ENCODE data around the gene GAN.

GAN gene

DNA sequence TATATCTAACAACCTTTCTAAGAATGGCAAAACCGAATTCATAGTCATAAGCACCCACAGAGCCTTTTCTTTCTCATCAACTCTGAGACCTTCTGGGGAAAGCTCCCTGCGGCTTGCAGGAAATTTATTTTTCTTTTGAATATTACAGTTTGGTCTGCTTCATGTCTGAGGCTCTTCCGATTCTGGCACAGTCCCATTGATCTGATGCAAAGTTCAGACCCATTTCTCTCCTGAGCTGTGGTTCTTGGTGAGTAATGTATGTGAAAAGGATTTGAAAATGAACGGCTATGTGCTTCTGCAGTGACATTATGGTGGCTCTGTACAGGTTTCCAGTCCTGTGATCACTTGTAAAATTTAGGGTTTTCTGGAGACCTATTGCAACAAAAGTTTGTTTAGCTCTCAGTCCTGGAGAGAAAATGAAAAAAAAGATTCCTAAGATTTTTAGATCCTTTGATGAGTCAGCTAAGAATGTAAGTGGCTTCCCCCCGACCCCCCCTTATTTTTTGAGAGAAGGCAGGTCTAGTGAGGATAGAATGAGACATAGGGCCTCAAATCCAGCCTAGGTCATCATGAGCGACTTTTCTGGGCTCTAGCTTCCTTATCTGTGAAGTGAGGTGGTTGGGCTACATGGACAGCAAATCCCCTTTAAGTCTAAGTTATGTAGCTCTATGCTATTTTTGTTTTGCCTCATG is 4.6 kb downstream of the GAN start:
- H3K27ac ChIP-seq (ENCODE audit: extremely low read depth, low read depth, low read length) = no peak overlapping the region

GRCh38 chr16:81321039-81321438 is 6.3 kb downstream of the GAN start:
- Histone ChIP-seq H3K36me3 (ENCODE audit: control insufficient read depth in 2 of 2, insufficient read depth in 1 of 2, low read length in 2 of 2) (no peaks in the 10 kb centered on the region), H3K27ac (ENCODE audit: extremely low read depth, low read depth, low read length) (no peak overlapping the region), H3K4me1 (ENCODE audit: control insufficient read depth, insufficient read depth, low read length) (peaks cover 15% of the 10 kb centered on the region), H3K4me3 (ENCODE audit: low read depth, low read length) (no peak overlapping the region), H3K9me3 (ENCODE audit: control insufficient read depth, insufficient read depth, low read depth, low read length) (no peaks in the 10 kb centered on the region)
- TF ChIP-seq ZSCAN18 (tag by site-specific recombination; IDR thresholded peaks at IDR 0.05) (no peak), BCL11A (tag by site-specific recombination; IDR thresholded peaks at IDR 0.05; ENCODE audit: low read depth) (no peak), OSR2 (tag by site-specific recombination; IDR thresholded peaks at IDR 0.05) (0 out of 2 replicates have a peak, but pooled peaks have one; percentile 26), ZNF670 (tag by site-specific recombination; IDR thresholded peaks at IDR 0.05; ENCODE audit: low read depth) (no peak), ZNF184 (tag by site-specific recombination; IDR thresholded peaks at IDR 0.05) (no peak)
- TF ChIP-seq, protein P1, sequence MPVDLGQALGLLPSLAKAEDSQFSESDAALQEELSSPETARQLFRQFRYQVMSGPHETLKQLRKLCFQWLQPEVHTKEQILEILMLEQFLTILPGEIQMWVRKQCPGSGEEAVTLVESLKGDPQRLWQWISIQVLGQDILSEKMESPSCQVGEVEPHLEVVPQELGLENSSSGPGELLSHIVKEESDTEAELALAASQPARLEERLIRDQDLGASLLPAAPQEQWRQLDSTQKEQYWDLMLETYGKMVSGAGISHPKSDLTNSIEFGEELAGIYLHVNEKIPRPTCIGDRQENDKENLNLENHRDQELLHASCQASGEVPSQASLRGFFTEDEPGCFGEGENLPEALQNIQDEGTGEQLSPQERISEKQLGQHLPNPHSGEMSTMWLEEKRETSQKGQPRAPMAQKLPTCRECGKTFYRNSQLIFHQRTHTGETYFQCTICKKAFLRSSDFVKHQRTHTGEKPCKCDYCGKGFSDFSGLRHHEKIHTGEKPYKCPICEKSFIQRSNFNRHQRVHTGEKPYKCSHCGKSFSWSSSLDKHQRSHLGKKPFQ (tag by site-specific recombination; IDR thresholded peaks at IDR 0.05) = no peak
- CTCF ChIA-PET = interaction anchor here (0.5 kb wide), 1 partner anchor 46 kb away, joined by 3 read pairs; no protein-coding TSS in a partner anchor
- POLR2A ChIA-PET = no interaction called here

More for the DNA sequence above, 4.6 kb downstream of the GAN start:
- Histone ChIP-seq H3K9me3 (ENCODE audit: control insufficient read depth, insufficient read depth, low read depth, low read length) (no peaks in the 10 kb centered on the region), H3K36me3 (ENCODE audit: control insufficient read depth in 2 of 2, insufficient read depth in 1 of 2, low read length in 2 of 2) (no peaks in the 10 kb centered on the region), H3K4me1 (ENCODE audit: control insufficient read depth, insufficient read depth, low read length) (peaks cover 15% of the 10 kb centered on the region), H3K4me3 (ENCODE audit: low read depth, low read length) (no peak overlapping the region)
- TF ChIP-seq, protein P2, sequence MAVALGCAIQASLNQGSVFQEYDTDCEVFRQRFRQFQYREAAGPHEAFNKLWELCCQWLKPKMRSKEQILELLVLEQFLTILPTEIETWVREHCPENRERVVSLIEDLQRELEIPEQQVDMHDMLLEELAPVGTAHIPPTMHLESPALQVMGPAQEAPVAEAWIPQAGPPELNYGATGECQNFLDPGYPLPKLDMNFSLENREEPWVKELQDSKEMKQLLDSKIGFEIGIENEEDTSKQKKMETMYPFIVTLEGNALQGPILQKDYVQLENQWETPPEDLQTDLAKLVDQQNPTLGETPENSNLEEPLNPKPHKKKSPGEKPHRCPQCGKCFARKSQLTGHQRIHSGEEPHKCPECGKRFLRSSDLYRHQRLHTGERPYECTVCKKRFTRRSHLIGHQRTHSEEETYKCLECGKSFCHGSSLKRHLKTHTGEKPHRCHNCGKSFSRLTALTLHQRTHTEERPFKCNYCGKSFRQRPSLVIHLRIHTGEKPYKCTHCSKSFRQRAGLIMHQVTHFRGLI (tag by site-specific recombination; IDR thresholded peaks at IDR 0.05) = 0 out of 2 replicates have a peak, but pooled peaks have one; percentile 45
- peak; percentile 60 for TF ChIP-seq ZBTB17 (tag by site-specific recombination; IDR thresholded peaks at IDR 0.05)
- TF ChIP-seq, protein P3, sequence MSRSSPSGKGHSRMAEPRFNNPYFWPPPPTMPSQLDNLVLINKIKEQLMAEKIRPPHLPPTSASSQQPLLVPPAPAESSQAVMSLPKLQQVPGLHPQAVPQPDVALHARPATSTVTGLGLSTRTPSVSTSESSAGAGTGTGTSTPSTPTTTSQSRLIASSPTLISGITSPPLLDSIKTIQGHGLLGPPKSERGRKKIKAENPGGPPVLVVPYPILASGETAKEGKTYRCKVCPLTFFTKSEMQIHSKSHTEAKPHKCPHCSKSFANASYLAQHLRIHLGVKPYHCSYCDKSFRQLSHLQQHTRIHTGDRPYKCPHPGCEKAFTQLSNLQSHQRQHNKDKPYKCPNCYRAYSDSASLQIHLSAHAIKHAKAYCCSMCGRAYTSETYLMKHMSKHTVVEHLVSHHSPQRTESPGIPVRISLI (tag by site-specific recombination; IDR thresholded peaks at IDR 0.05) = no peak
- no peak for TF ChIP-seq ZNF548 (tag by site-specific recombination; IDR thresholded peaks at IDR 0.05)
- TF ChIP-seq ZNF175 (tag by site-specific recombination; IDR thresholded peaks at IDR 0.05) = no peak
- TF ChIP-seq AEBP2 (tag by site-specific recombination; IDR thresholded peaks at IDR 0.05; ENCODE audit: borderline replicate concordance) = no peak
- POLR2A ChIA-PET = interaction anchor here (0.5 kb wide), 1 partner anchor 17 kb away, joined by 4 read pairs; no protein-coding TSS in a partner anchor
- CTCF ChIA-PET = interaction anchor here (0.6 to 1.4 kb wide), 6 partner anchors 9 to 569 kb away, joined by 3 to 7 read pairs (median 4); no protein-coding TSS in a partner anchor

GRCh38 chr16:81321536-81321935 is 6.8 kb downstream of the GAN start:
- TF ChIP-seq, protein P4, sequence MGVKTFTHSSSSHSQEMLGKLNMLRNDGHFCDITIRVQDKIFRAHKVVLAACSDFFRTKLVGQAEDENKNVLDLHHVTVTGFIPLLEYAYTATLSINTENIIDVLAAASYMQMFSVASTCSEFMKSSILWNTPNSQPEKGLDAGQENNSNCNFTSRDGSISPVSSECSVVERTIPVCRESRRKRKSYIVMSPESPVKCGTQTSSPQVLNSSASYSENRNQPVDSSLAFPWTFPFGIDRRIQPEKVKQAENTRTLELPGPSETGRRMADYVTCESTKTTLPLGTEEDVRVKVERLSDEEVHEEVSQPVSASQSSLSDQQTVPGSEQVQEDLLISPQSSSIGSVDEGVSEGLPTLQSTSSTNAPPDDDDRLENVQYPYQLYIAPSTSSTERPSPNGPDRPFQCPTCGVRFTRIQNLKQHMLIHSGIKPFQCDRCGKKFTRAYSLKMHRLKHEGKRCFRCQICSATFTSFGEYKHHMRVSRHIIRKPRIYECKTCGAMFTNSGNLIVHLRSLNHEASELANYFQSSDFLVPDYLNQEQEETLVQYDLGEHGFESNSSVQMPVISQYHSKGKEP (tag by site-specific recombination; IDR thresholded peaks at IDR 0.05) = peak; percentile 72
- no peak for TF ChIP-seq ZNF670 (tag by site-specific recombination; IDR thresholded peaks at IDR 0.05; ENCODE audit: low read depth)
- POLR2A ChIA-PET = no interaction called here

More at GRCh38 chr16:81321536-81321935, 6.8 kb downstream of the GAN start:
- CTCF ChIA-PET = no interaction called here
- Histone ChIP-seq H3K27ac (ENCODE audit: extremely low read depth, low read depth, low read length) (no peak overlapping the region), H3K4me1 (ENCODE audit: control insufficient read depth, insufficient read depth, low read length) (peaks cover 15% of the 10 kb centered on the region), H3K4me3 (ENCODE audit: low read depth, low read length) (no peak overlapping the region), H3K9me3 (ENCODE audit: control insufficient read depth, insufficient read depth, low read depth, low read length) (no peaks in the 10 kb centered on the region), H3K36me3 (ENCODE audit: control insufficient read depth in 2 of 2, insufficient read depth in 1 of 2, low read length in 2 of 2) (no peaks in the 10 kb centered on the region)
